ENCODE results near the gene APOL3.
"Not testable (repeated sequence)": the region's sequence is repeated elsewhere in the genome, so short reads cannot be mapped to it uniquely, and the experiment has no call there.

The APOL3 gene

GRCh38 chr22:36204001-36204631 lies 43.6 kb upstream of the APOL3 start:
- TF ChIP-seq CTCF (IDR thresholded peaks at IDR 0.05): no peak
- no peak overlapping the region for H3K4me3 ChIP-seq
- H3K27ac ChIP-seq: no peak overlapping the region
- no peak for DNase-seq (ENCODE audit: low spot score)

- H3K27ac ChIP-seq; DNase-seq (ENCODE audit: low spot score); H3K4me3 ChIP-seq: not testable (repeated sequence)
Observed at GRCh38 chr22:36203441-36203840, 42.9 kb upstream of the APOL3 start.

- not testable (repeated sequence) for DNase-seq (ENCODE audit: low spot score); H3K4me3 ChIP-seq; H3K27ac ChIP-seq
Observed at GRCh38 chr22:36202906-36203305, 42.4 kb upstream of the APOL3 start.

GRCh38 chr22:36201630-36202319 lies 41.2 kb upstream of the APOL3 start, which contains the start of gene APOL4:
APOL4 (minus strand) TSS chr22:36201809; CDS start chr22:36201734, 75 bp downstream.
- DNase-seq (ENCODE audit: low spot score): no peak
- TF ChIP-seq CTCF (IDR thresholded peaks at IDR 0.05): no peak
- H3K4me3 ChIP-seq: no peak within 1 kb of the TSS
- H3K27ac ChIP-seq: no peak within 1 kb of the TSS

GRCh38 chr22:36201025-36201424 lies 40.5 kb upstream of the APOL3 start:
- not testable (repeated sequence) for DNase-seq (ENCODE audit: low spot score); H3K27ac ChIP-seq; H3K4me3 ChIP-seq

GRCh38 chr22:36199001-36199551 lies 38.5 kb upstream of the APOL3 start:
- TF ChIP-seq CTCF (IDR thresholded peaks at IDR 0.05): no peak
- H3K27ac ChIP-seq: no peak overlapping the region

GRCh38 chr22:36198536-36198935 lies 38.0 kb upstream of the APOL3 start:
- peak overlapping the region in 1 of 2 donors; percentile 16 for H3K27ac ChIP-seq

More at GRCh38 chr22:36199001-36199551, 38.5 kb upstream of the APOL3 start:
- DNase-seq (ENCODE audit: low spot score): peak; percentile 59
- H3K4me3 ChIP-seq: no peak overlapping the region

More at GRCh38 chr22:36198536-36198935, 38.0 kb upstream of the APOL3 start:
- no peak overlapping the region for H3K4me3 ChIP-seq
- peak; percentile 62 for DNase-seq (ENCODE audit: low spot score)
- TF ChIP-seq CTCF (IDR thresholded peaks at IDR 0.05): no peak
